NCI-H748 (cell line): ENCODE data around the gene RAD54L.

Experiments
- DNase-seq: peaks from one replicate; lab custom pipeline; 2025; ENCODE audit not compliant: unreplicated experiment; lab: John Stamatoyannopoulos, UW

The RAD54L gene

DNA sequence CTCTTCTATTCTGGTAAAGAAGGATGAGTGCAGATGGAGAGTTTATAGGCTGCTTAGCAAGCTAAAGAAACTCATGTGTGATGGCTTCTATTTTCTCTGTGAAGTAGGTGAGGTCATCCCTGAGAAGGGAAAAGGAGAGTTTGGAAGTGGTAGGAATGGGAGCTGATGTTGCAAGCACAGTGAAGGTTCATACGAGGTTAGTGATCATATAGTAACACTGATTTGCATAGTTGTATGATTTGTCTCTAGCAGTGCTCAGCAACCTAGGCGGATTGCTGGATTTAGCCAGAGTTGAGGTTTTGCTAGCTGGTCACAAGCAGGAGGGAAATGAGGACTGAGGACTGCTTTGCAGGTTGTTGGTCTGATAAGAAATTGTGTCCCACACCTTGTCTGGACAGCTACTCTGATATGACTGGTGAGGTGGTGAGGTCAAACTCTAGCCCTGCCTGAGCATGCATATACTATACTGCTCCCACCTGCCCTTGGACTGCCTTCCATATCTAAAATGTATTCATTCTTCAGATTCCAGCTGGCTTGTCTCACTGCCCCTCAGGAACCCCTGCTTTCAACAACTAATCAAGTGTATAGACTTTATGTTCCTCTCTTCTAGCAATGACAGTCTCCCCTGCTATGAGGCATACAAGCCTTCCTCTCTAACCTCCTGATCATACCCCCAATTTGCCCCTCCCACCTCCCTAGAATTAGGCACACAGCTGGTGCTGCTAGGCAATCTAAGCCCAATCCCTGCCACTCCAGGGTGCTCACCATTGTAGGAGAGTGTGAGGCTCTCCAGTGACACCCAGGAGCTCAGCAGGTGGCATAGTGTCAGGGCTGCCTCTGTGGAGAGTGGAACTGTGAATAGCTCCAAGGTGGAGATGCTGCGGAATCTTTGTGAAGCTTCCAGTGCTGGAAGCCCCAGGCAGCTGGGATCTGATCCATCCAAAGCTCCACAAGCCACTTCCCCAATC, 37.3 kb downstream of the RAD54L start:
- no peak for DNase-seq

DNA sequence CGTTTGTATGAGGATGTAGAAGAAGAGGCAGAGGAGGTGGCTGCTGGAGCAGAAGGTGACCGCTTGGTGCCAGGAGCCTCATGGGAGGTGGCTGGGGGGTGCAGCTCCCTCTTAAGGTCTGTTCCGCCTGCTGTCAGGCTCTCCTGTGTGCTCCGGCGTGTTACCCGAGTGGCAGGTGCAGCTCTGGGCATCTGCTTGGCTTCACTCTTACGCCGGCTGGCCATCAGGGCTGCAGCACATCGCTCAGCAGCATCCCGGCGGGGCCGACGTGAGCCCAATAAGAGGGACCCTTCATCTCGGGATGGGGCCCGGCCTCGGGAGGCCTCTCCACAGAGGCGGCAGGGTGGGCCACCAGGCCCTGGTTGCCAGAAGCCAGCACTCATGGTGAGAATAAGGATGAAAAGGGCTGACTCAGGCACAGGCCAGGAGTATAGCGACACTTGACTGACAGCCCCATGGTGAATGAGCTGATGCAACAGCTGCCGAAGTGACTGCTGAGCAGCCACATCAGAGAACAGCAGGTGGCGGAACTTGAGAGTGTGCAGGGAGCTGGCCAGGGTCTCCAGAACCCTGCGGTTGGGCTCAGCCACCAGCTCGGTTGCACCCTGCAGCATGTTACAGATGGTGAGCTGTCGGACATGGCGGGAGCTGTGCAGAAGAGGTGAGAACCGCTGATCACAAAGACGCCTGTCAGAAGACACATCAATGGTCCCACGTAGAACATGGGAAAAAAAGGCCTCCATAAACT, 38.3 kb downstream of the RAD54L start:
- DNase-seq = no peak

DNA sequence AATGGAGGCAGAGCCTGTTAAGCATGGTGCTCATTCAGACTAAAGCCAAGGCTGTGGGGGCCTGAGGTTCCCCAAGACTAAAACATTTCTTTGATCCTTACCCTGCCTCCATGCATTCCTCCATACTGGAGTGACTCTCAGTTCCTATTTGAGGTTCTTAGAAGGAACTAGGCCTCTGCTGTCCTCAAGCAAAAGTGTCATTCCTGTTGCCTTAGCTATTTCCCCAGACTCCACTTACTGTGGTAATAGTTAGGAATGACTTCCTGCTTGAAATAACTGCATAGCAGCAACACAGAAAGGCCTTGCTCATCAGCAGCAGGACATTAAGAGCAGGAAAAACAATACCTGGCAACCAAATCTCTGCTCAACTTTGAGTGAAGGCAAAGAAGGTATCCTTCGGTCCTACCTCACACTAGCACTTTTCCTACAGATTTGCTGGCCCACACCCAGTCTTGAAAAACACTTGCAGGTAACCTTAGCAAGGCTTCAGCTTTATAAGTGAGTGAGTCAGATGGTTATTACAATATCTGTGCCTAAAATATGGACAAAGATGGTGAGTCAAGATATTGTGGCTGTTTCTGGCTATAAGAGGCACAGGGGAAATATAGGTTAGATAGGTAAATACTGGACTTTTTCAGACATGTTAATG, 41.0 kb downstream of the RAD54L start:
- DNase-seq = no peak

DNA sequence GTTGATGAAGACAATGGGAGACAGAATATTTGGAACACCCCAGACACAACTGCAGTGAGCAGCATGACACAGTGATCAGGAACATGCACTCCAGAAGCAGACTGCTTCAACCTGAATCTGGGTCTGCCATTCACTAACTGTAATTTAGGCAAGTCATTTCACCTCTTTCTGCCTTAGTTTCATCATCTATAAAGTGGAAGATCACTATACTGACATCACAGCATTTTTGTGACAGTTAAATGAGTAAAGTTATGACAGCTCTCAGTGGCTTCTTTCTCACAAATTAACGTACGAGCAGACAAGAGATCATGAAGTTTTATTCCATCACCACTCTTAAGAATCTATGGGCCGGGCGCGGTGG, 41.6 kb downstream of the RAD54L start:
- DNase-seq = no peak

DNA sequence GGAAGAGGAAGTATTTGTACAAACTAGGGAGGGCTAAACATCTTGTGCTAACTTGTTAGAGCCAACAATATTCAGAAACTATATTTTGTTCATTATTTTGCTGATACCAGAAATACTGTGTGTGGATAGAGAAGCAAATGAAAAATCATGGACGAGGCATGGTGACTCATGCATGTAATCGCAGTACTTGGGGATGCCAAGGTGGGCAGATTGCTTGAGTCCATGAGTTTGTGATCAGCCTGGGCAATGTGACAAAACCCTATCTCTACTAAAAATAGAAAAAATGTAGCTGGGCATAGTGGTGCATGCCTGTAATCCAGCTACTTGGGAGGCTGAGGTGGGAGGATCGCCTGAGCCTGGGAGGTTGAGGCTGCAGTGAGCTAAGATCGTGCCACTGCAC, 42.4 kb downstream of the RAD54L start:
- no peak for DNase-seq

DNA sequence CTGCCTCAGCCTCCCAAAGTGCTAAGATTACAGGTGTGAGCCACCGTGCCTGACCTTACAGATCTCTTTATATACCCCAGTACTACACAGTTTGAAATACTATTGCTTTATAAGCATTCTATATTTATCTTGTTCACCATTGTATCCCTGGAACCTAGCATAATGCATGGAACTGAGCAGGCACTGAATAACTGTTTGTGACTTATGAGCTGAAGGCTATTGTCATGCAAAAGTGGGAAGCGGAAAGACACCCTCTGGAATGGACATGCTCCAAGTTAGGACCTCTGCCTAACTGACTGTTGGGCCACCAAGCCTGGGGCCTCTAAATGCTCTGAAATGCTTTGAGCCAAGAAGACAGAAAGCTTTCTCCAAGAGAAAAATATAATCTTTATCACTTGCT, 47.7 kb downstream of the RAD54L start:
- DNase-seq = no peak

DNA sequence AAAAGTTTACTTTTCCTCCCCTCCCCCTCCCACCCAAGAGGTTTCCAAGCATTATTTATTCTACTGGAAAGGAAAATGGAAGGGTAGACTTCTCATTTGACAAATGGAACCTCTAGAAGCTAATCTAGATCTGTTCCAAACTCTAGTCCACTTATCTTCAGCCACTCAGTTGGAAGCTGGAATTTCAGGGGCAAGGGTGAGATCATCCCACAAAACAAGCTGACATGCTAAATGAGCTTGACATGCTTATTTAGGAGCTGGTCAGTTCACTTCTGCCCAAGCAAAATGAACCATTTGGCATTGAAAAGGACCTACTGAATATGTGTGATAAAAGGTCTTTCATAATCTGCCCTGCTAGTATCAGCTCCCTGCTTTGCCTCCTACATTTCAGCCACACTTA, 50.8 kb downstream of the RAD54L start:
- no peak for DNase-seq

DNA sequence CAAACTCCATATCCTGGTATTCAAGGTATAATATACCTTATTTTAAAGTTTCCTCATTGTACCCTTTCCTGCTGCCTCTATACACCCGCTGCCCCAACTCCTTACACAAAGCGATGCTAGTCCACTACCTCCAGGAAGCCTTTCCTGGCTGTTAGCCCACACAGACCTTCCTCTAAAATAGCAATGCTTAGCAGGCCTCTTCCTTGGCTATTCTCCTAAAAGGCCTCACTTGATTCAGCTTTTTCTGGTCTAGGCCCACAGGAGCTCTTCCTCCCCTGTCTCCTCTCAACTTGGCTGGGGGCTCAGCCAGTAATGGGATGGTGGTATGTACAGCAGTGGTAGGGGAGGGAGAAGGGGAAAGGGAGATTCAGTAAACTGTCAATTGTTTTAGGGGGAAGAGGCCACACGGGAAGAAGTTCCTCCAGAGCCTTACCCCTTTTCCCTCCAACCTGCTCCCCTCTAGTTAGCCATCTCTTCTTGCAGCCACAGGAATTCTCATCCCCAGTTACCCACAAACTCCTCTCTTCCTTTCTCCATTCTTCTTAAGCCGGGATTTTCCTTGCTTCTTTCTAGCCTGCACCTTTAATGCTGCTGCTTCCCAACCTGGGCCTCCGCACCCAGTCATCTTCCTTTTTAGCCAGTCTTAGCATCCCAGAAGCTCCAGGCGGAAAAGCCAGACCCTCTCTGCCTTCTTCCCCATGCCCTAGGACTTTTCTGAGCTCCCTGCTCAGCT, 53.3 kb downstream of the RAD54L start:
- DNase-seq = no peak

DNA sequence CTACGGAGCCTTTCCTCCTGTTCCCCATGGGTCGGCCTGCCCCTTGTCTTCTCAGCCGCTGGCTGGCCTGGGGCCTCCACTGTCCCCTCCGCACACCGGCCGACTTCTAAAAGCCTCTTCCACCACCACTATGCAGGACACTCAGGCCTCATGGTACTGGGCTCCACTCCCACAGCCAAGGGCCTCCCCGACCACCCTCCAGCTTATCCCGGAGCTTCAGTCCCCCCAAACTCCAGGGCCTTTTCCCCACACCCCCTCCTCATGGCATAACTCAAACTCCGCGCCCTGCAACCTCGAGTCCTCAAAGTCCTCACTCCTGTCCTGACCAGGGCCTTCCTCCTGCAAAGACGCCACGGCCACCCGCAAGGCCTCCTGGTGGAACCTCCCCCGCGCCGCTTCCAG, 53.8 kb downstream of the RAD54L start:
- DNase-seq = no peak

DNA sequence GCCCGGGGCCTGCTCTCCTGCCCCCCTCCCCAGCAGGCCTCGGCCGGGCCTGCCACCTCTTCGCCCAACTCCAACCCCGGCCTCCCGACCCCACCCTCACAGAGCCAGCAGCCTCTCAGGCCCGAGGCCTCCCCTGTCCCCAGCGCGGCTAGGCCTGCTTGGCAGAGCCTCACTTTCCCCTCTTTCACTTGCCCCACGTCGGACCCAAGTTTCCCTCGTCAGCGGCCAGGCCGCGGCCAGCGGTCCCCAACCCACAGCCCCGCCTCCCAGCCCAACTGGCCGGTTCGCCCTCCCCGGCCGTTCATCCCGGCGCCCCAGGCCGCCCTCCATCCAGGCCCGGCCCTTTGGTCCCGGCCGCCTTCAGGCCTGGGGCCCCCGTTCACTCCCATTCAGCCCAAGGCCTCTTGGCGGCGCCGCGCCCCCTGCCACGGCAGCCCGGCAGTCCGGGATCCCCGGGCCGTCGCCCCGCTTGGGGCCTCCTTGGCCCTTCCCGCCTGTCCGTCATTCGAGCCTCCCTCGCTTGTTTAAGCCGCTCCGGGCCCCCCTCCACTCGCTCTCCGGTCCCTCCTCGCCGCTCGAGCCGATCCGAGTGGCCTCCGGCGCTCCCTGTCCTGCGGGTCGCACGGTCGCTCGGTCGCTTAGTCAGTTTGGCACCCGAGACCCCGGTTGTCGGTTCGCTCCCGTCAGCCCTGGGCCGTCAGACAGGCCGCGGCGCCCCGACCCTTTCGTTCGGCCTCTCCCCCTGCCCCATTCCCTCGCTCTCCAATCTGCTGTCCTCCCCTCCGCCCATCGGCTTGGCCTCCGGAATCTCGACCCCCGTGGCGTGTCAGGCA, 54.5 kb downstream of the RAD54L start:
- DNase-seq = peak; percentile 58

DNA sequence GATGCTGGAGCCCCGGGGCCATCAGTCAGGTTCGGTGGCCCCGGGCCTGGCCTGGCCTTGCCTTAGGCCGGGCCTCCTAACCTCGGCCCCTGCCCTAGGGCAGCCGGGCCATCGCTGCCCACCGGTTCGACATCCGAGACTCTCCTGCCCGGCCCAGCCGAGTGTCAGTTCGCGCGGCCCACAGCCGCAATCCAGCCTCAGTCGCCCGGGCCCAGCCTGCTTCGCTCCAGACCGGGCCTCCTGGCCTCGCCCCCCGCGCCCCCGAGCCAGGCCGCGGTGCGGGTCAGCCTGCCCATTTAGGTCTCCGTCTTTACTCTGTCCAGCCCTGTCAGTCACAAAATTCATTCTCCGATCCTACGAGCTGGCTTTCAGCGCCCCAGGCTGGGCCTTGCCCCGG, 55.1 kb downstream of the RAD54L start:
- peak; percentile 61 for DNase-seq

DNA sequence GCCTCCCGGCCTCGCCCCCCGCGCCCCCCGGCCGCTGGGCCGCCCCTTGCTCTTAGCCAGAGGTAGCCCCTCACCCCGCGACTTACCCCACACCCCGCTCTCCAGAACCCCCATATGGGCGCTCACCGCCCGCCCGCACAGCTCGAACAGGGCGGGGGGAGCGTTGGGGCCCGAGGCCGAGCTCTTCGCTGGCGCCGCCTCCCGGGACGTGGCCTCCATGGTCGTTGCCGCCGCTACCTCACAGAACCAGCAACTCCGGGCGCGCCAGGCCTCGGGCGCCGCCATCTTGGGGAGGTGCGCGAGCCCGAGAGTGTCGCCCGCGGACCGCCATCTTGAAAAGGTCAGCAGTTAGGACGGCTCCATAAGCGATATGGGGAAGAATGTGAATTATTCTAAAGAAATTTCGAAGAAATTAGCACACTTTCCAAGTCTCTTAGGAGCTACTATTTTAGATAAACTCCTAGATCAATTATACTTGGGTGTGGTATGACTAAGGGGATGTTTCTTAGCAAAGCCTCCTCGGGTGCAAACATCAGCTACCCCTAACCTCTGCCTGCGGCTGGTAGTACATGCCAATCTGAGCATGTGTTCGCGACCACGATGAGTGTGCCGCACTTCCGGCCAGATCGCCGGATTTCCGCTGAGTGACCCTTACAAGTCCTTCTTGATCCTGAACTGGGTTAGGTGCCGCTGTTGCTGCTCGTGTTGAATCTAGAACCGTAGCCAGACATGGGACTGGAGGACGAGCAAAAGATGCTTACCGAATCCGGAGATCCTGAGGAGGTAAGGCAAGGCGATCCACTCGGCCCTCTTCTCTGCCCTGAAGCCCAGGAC, 55.7 kb downstream of the RAD54L start, which contains the start of the genes LRRC41 and UQCRH:
Gene LRRC41, minus strand, starts transcription at position 579 of the 834 bp plus-strand sequence. Its CDS starts 294 bp downstream, at position 285.
Gene UQCRH, plus strand, starts transcription at position 661 of the 834 bp plus-strand sequence. Its CDS starts 69 bp downstream, at position 730.
- DNase-seq = peak; percentile 96

DNA sequence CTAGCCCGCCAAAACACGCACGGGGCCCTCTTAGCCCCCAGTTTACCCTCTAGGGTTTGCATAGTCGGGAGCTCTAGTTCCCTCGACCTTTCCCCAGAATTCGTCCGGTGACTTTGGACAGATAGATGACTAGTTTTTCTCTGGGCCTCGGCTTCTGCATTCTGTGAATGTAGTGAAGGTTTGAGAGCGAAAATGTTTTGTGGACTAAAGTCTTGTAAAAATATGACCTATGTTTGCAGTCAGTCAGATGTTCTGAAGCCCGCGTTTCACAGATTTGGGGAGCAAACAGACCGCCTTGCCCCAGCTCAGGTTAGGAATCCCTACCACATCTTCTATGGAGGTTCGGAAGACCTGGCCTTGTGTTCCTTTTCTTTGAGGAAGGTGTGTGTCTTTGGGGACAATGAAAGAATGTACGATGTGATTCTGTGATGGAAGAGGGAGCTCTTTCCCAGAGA, 56.3 kb downstream of the RAD54L start:
- no peak for DNase-seq

DNA sequence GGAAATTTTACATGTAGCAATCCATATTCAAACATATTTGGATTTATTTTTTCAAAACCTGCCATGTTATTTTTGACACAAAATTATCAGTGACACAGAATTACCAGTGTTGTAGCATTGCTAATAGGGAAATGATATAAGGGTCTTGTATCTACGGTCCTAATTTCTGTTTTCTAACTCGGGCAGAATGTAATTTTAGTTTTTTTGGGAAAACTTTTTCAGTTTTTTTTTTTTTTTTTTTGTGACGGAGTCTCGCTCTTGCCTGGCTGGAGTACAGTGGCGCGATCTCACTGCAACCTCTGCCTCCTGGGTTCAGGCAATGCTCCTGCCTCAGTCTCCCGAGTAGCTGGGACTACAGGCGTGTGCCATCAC, 58.6 kb downstream of the RAD54L start:
- DNase-seq = no peak

DNA sequence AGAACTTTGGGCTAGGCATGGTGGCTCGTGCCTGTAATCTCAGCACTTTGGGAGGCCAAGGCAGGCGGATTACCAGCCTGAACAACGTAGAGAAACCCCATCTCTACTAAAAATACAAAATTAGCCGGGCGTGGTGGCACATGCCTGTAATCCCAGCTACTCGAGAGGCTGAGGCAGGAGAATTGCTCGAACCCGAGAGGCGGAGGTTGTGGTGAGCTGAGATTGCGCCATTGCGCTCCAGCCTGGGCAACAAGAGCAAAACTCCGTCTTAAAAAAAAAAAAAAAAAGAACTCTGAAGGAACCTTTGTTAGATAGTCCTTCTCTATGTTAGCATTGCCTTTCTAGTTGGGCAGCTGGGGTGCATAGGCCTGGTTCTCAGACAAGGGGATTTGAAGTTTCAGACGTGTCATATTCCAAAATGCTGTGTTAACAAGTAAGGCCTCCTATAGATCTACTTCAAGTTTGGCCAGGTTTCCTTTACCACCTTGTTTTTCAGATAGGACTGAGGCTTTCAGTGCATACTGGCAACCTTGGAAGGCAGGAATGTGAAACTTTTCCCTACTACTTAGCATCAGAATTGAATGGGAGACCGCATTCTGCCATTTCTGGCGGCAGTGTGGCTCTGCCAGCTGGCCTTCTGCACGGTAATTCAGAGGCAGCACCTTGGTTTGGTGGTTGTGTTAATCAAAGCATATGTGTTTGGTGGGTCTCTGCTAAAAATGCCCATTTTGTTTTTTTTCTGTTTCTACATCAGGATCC, 62.0 kb downstream of the RAD54L start:
- no peak for DNase-seq

DNA sequence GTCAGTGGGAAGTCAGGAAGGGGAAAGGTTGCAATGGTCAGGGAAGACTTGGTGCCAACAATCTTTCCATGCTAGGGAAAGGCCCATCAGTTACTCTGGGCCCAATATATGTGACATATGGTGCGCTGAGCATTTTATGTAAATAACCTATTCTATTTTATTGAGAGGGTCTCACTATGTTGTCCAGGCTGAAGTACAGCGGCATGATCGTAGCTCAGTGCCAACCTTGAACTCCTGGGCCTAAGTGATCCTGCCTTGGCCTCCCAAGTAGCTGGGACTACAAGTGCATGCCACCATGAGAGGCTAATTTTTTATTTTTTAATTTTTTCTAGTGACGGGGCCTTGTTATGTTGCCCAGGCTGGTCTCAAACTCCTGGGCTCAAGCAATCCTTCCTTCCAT, 62.8 kb downstream of the RAD54L start:
- DNase-seq = no peak

DNA sequence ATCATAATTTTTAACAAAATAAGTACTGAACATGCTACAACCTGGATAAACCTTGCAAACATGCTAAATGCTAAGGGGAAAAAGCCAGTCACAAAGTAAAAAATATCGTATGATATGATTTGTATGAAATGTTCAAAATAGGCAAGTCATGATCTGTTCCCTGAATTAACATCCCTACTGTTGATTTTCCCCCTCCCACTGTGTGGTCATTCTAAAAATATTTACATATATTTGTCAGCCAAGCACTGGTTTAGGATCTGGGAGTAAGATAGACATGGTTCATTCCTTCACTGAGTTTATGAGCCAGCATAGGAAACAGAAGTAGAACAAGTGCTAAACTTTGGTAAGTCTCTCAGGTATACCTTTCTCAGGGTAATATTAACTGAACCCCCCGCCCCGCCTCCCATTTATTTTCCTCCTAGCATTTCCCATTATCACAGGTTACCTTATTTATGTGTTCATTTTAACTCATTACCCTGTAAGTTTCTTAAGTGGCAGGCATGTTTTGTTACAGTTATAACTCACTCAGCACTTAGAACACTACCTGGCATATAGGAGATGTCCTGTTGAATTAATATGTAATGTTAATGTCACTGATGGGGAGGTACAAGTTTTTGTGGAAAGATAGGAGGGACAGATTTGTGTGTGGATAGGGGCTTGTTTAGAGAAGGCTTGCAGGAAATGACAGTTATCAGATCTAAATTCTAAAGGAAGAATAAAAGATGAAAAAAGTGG, 68.3 kb downstream of the RAD54L start:
- DNase-seq = no peak

DNA sequence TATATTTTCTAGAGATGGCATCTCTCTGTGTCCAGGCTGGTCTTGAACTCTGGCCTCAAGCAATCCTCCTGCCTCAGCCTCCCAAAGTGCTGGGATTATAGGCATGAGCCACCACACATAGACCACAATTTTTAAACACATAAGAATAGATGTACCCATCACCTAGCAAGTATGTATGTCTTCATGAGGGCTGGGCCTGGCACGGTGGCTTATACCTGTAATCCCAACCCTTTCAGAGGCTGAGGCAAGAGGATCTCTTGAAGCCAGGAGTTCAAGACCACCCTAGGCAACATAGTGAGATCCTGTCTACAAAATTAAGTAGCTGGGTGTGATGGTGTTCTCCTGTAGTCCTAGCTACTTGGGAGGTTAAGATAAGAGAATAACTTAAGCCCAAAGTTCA, 69.8 kb downstream of the RAD54L start:
- DNase-seq = no peak
